ENCODE data around the gene TMEM86B. TPM values are rescaled to one million over a fixed set of nuclear protein-coding genes. Genes with fewer than 3 reads are reported as not detected.

Gene TMEM86B
- total RNA-seq, 1 experiment from 2014 or later = 21.2 TPM

- POLR2A ChIA-PET = no interaction called here
Measured at GRCh38 chr19:55257461-55258420, 29.2 kb upstream of the TMEM86B start.

GRCh38 chr19:55256562-55257460 lies 28.2 kb upstream of the TMEM86B start:
- CTCF ChIA-PET = interaction anchor here (0.7 kb wide), 1 partner anchor 98 kb away, joined by 7 read pairs; no protein-coding TSS in a partner anchor
- Mint-ChIP-seq H3K4me1 (ENCODE audit: low read depth, unreplicated experiment) (peaks cover 23% of the 10 kb centered on the region), H3K27me3 (ENCODE audit: insufficient read depth, unreplicated experiment) (no peaks in the 10 kb centered on the region), H3K36me3 (ENCODE audit: insufficient read depth, unreplicated experiment) (peaks cover 43% of the 10 kb centered on the region), H3K9me3 (ENCODE audit: unreplicated experiment) (no peaks in the 10 kb centered on the region), H3K27ac (ENCODE audit: unreplicated experiment) (peak overlapping the region; percentile 81), H3K4me3 (ENCODE audit: unreplicated experiment) (peak overlapping the region; percentile 94)
- intact Hi-C loops (cut with micrococcal nuclease; ENCODE audit: unreplicated experiment) = no loop called here
- POLR2A ChIA-PET = no interaction called here
- Histone ChIP-seq H3K4me3 (ENCODE audit: low read depth, low read length) (peak overlapping the region; percentile 85), H3K4me1 (peaks cover 23% of the 10 kb centered on the region; the same call in 1 of the 2 replicates), H3K36me3 (ENCODE audit: control insufficient read depth, insufficient read depth, low read length) (peaks cover 3% of the 10 kb centered on the region), H3K27me3 (replicated peaks; ENCODE audit: control insufficient read depth, insufficient read depth, low read length) (no peaks in the 10 kb centered on the region), H3K9me3 (no peaks in the 10 kb centered on the region)
- TSS peak; percentile 30 for BruUV-seq (replicated peaks)
- TF ChIP-seq CTCF (IDR thresholded peaks at IDR 0.05; ENCODE audit: insufficient read depth in 1 of 2, low read depth in 1 of 2, low read length in 1 of 2, severe bottlenecking in 1 of 2, unreplicated experiment in 1 of 2) = no peak
- DNase-seq = no peak

More at GRCh38 chr19:55257461-55258420, 29.2 kb upstream of the TMEM86B start:
- no TSS peak for BruUV-seq (replicated peaks)
- peaks cover 3% of the 10 kb centered on the region for H3K36me3 ChIP-seq (ENCODE audit: control insufficient read depth, insufficient read depth, low read length)
- peak in 1 of 2 experiments; percentile 32 for DNase-seq
- peaks cover 23% of the 10 kb centered on the region; the same call in 1 of the 2 replicates for H3K4me1 ChIP-seq
- H3K4me1 Mint-ChIP-seq (ENCODE audit: low read depth, unreplicated experiment) = peaks cover 23% of the 10 kb centered on the region
- no peak for TF ChIP-seq CTCF (IDR thresholded peaks at IDR 0.05; ENCODE audit: insufficient read depth in 1 of 2, low read depth in 1 of 2, low read length in 1 of 2, severe bottlenecking in 1 of 2, unreplicated experiment in 1 of 2)
- peak overlapping the region; percentile 85 for H3K4me3 ChIP-seq (ENCODE audit: low read depth, low read length)
- peaks cover 42% of the 10 kb centered on the region for H3K36me3 Mint-ChIP-seq (ENCODE audit: insufficient read depth, unreplicated experiment)
- H3K27me3 Mint-ChIP-seq (ENCODE audit: insufficient read depth, unreplicated experiment) = no peaks in the 10 kb centered on the region
- no peaks in the 10 kb centered on the region for H3K9me3 Mint-ChIP-seq (ENCODE audit: unreplicated experiment)
- no peaks in the 10 kb centered on the region for H3K27me3 ChIP-seq (replicated peaks; ENCODE audit: control insufficient read depth, insufficient read depth, low read length)
- CTCF ChIA-PET = no interaction called here
- intact Hi-C loops (cut with micrococcal nuclease; ENCODE audit: unreplicated experiment) = no loop called here
- no peaks in the 10 kb centered on the region for H3K9me3 ChIP-seq
- peak overlapping the region; percentile 81 for H3K27ac Mint-ChIP-seq (ENCODE audit: unreplicated experiment)
- H3K4me3 Mint-ChIP-seq (ENCODE audit: unreplicated experiment) = peak overlapping the region; percentile 94

Data from Caco-2 (cell line).